HG03064 (cell line): Measurements from ENCODE around the gene AHCYL2.
A peak's percentile ranks its signal among the peaks of the same experiment; 100 is the strongest.
"Not testable (repeated sequence)": the region's sequence is repeated elsewhere in the genome, so short reads cannot be mapped to it uniquely, and the experiment has no call there.

ENCODE experiments used
- ATAC-seq: cut with Tn5 transposase; IDR thresholded peaks from one replicate; pipeline ENCODE4 v1.9.1; 2021; ENCODE audit warnings: low read depth; ENCODE audit not compliant: unreplicated experiment

AHCYL2 gene

GRCh38 chr7:129208667-129209066, 16.2 kb upstream of the AHCYL2 start:
- ATAC-seq = no peak

DNA sequence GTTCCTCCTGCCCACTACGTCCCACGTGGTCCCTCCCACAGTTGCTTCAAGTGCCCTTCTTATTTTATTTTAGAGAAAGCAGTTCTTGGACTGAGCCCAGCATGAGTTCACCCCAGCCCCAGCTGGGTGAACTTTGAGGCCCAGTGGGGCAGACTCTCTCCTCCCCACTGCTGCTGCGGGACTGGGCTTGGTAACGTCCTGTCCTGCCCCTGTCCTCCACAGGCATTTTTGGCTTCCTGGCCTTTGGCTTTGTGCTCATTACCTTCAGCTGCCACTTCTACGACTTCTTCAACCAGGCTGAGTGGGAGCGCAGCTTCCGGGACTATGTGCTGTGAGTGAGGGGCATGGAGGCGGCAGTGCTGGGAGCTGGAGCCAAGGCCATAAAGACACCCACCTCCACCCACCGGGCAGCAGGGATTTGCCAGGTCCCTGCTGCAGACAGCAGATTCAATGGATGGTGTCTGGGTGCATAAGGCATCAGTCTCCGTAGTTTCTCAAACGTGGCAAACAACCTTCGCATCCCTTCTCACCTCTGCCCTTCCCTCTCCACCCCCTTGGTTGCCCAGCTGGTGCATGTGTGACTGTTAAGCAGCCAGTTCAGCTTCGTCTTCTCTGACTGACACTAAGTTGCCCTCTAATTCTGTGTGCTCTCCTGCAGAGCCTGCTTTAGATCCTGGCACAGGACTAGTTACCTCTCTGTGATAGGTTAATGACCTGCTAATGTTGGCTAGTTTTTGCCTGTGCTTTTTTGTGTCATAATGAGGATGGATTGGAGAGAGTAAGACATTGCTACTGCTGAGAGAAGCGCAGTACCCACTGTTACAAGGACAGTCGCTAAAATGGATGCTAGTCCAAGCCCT, 15.5 kb upstream of the AHCYL2 start:
- ATAC-seq = no peak

DNA sequence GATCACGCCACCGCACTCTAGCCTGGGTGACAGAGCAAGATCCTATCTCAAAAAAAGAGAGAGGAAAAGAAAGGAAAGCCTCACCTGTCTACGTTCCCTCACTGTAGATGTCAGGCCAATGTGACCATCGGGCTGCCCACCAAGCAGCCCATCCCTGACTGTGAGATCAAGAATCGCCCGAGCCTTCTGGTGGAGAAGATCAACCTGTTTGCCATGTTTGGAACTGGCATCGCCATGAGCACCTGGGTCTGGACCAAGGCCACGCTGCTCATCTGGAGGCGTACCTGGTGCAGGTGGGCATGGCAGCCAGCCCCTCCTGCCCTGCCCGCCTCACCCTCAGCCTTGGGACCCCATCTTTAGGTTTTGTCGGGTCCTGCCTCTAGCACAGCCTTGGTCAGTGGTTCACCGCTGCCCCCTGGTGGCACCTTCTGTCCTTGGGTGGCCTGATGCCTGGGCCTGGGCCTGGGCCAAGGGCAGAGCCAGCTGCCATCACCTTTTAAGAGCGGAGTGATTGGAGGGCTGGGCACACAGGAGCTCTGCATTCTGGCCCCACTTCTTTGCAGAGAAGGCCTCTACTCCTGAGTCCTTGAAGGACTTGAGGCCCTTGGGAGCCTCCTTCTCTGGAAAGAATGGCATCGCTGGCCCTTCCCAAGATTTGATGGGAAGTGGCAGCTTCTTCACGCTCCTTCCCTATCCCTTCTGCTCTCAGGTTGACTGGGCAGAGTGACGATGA, 14.4 kb upstream of the AHCYL2 start:
- peak; percentile 75 for ATAC-seq

GRCh38 chr7:129210989-129211312, 13.9 kb upstream of the AHCYL2 start:
- no peak for ATAC-seq

DNA sequence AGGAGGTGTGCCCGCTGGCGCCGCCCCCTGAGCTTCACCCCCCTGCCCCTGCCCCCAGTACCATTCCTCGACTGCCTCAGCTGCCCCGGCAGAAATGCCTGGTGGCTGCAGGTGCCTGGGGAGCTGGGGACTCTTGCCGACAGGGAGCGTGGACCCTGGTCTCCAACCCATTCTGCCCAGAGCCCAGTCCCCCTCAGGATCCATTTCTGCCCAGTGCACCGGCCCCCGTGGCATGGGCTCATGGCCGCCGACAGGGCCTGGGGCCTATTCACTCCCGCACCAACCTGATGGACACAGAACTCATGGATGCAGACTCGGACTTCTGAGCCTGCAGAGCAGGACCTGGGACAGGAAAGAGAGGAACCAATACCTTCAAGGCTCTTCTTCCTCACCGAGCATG, 12.7 kb upstream of the AHCYL2 start:
- ATAC-seq = no peak

GRCh38 chr7:129212596-129212995, 12.2 kb upstream of the AHCYL2 start:
- no peak for ATAC-seq

GRCh38 chr7:129213828-129214227, 11.0 kb upstream of the AHCYL2 start:
- no peak for ATAC-seq

- ATAC-seq = not testable (repeated sequence)
These were observed 9.1 kb upstream of the AHCYL2 start for GRCh38 chr7:129215691-129216090.

DNA sequence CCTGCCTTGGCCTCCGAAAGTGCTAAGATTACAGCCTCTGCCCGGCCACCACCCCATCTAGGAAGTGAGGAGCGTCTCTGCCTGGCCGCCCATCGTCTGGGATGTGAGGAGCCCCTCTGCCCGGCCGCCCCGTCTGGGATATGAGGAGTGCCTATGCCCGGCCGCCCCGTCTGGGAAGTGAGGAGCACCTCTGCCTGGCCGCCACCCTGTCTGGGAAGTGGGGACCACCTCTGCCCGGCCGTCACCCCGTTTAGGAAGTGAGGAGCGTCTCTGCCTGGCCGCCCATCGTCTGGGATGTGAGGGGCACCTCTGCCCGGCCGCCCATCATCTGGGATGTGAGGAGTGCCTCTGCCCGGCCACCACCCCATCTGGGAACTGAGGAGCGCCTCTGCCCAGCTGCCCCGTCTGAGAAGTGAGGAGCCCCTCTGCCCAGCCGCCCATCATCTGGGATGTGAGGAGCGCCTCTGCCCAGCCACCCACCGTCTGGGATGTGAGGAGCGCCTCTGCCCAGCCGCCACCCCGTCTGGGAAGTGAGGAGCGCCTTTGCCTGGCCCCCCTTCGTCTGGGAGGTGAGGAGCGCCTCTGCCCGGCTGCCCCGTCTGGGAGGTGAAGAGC, 8.6 kb upstream of the AHCYL2 start:
- ATAC-seq = not testable (repeated sequence)

DNA sequence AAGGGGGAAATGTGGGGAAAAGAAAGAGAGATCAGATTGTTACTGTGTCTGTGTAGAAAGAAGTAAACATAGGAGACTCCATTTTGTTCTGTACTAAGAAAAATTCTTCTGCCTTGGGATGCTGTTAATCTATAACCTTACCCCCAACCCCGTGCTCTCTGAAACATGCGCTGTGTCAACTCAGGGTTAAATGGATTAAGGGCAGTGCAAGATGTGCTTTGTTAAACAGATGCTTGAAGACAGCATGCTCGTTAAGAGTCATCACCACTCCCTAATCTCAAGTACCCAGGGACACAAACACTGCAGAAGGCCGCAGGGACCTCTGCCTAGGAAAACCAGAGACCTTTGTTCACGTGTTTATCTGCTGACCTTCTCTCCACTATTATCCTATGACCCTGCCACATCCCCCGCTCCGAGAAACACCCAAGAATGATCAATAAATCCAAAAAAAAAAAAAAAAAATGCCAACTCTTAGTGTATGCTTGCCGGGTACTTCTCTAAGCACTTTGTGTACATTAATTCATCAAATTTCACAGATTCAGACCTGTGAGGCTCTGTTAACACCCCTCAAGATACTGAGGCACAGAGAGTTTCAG, 7.9 kb upstream of the AHCYL2 start:
- not testable (repeated sequence) for ATAC-seq

DNA sequence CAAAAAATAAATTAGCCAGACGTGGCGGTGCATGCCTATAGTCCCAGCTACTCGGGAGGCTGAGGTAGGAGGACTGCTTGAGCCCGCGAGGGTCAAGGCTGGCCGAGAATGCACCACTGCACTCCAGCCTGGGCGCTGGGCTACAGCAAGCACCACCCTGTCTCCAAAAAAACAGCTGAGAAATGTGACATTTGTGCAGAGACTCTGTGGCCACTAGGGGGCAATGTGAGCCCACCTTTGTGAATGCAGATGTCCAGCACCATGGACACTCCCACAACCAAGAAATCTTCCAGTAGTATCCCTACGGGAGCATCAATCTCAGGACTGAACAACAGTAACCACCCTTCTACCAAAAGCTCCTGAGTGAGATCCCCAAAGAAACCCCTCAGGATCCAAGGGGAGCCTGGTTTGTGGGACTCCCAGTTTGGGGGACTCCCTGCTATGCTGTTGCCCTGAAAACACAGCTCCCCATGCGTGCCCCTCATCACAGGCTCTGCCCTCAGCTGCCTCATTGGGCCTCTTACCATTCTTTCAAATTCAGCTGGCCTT, 6.2 kb upstream of the AHCYL2 start:
- peak; percentile 73 for ATAC-seq

DNA sequence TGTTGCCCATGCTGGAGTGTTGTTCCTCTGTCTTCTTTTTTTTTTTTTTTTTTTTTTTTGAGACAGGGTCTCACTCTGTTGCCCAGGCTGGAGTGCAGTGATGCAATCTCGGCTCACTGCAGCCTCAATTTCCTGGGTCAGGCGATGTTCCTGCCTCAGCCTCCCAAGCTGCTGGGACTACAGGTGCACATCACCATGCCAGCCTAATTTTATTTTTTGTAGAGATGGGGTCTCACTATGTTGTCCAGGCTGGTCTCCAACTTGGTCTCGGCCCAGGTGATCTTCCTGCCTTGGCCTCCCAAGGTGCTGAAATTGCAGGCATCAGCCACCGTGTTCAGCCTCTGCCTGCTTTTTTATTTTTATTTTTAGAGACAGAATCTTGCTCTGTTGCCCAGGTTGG, 5.7 kb upstream of the AHCYL2 start:
- not testable (repeated sequence) for ATAC-seq

GRCh38 chr7:129222064-129222463, 2.8 kb upstream of the AHCYL2 start:
- no peak for ATAC-seq

- peak; percentile 42 for ATAC-seq
These were observed 538 bp downstream of the AHCYL2 start for GRCh38 chr7:129225206-129225930.

DNA sequence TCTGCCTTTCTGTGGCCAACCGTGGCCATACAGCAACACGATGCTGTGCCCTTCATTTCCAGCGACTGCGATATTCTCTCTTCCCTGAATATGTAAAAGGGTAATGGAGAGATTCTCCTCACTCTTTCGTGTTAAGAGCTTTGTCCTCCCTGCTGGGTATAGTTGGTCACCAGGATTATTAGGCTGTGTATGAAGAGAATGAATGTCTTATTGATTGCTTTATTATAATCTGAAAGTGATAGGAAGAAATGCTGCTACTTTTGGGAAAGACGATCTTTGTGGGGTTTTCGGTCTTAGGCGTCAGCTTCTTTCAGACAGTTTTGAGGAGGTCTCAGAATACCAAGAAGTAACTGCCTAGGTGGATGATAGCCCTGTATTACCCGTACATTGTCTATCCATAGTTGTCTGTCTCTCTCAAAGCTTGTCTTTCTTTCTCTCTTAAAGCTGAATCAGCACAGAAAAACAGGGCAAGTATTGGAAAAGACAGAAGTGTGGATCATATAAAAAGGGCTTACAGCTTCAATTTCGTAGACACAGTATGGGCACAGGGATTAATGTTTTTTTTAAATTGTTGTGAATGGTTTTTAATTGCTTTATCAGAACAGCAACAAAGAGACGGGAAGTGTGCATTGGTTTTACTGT, 1.2 kb downstream of the AHCYL2 start:
- ATAC-seq = no peak

DNA sequence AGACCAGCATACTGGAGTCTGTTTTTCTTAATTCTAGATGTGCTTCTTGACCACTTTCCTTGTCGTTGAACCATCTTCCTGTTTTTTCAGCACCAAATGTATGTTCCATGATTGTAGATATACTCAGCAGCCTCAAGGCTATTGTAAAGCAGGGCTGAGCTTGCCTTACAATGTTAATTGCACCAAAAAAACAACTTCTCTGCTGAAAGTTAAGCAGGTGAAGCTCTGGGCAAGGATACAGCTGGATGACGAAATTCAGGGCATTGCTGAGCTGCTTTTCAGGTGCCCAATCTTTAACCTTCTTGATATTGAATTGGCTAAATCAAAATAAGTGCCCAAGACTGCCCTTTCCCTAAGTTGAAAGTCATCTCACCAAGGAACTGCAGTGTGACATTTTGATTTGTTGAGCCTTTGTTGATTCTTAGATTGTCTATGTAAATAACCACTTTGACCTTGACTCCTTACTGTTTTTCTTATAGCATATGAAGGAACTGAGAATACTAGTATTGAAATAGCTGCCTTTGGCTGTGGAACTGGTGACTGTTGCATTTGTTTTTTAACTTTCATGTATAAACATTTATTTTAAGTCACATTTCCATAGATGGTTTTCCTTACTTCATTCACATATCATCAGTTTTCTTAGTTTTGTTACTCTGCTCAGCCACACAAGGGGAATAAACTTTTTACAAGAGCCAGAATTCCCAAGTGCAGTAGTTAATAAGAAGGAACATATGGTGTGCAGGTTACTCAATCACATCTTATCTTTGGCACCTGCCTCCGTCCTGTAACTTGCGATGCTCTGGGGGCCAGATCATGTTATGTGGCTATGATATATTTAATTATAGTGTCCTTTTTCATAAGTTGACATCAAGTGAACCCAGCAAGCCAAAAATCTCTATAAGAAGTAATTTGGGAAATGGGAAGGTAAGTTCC, 3.1 kb downstream of the AHCYL2 start:
- no peak for ATAC-seq

DNA sequence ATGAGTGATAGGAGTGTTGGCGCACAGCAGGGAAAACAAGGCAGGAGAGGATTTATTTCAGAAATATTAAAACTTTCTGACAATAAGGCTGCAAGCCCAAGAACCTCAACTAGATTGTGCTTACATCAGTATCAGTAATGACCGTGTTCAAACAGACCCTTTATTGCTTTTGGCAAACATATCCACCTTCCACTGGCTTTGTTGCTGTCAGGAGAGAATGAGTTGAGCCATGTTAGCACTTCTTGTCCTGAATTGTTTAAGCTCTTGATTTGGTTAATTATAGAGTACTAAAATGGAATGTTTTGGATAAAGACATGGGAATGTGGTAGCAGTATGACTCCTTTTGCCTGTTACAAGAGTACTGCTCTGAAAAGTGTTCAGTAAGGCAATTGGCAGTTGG, 3.8 kb downstream of the AHCYL2 start:
- ATAC-seq = no peak

GRCh38 chr7:129231666-129232065, 6.8 kb downstream of the AHCYL2 start:
- no peak for ATAC-seq

DNA sequence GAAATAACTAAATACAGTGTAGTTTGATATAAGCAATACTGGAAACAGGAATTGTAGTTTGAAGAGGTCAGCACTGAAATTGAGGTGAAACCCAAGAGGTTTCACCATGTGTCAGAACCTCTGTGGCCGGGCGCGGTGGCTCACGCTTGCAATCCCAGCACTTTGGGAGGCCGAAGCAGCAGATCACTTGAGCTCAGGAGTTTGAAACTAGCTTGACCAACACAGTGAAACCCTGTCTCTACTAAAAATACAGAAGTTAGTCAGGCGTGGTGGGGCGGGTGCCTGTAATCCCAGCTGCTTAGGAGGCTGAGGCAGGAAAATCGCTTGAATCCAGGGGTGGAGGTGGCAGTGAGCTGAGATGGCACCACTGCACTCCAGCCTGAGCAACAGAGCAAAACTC, 13.7 kb downstream of the AHCYL2 start:
- no peak for ATAC-seq
